HepG2 (cell line): ENCODE results near the gene PCNX4. TPM values are rescaled to one million over a fixed set of nuclear protein-coding genes. Genes with fewer than 3 reads are reported as not detected.

ENCODE experiments used
- KIAA2018 ChIP-seq: sonication (generic); formaldehyde crosslinking; IDR thresholded peaks from 2 replicates; pipeline ENCODE4 v1.5.0; 2020; ENCODE audit warnings: mild to moderate bottlenecking, missing genetic modification reagents, borderline replicate concordance
- SATB2 ChIP-seq: sonication (generic); formaldehyde crosslinking; IDR thresholded peaks from 2 replicates; pipeline ENCODE4 v1.5.0; 2020; ENCODE audit warnings: missing genetic modification reagents
- STAG1 ChIP-seq: sonication (generic); formaldehyde crosslinking; IDR thresholded peaks from 2 replicates; pipeline ENCODE4 v1.4.0; 2020; ENCODE audit warnings: missing genetic modification reagents
- TFAP4 ChIP-seq: sonication (generic); IDR thresholded peaks from 2 replicates; pipeline ENCODE4 v1.6.1; 2016; ENCODE audit warnings: low read depth, borderline replicate concordance
- ZNF530 ChIP-seq: sonication (generic); formaldehyde crosslinking; IDR thresholded peaks from 2 replicates; pipeline ENCODE4 v1.5.0; 2020; ENCODE audit warnings: low read depth, mild to moderate bottlenecking, missing genetic modification reagents
- polyA plus RNA-seq, 8 experiments: library from polyadenylated mRNA; depleted of rRNA in 3 of 8; stranded (reverse) in 7 of 8; unstranded in 1 of 8; fragments of >200 nt; fragmentation: Illumina TruSeq in 4 of 8; extraction: Trizol in 4 of 8; gene quantifications; 2 replicates each; pipeline versions ENCODE4 v1.2.1 to v1.2.3, GENCODE V29; 2011 to 2016; ENCODE audit warnings: low read depth in 4 of 8, missing spikeins in 1 of 8, mixed read lengths in 1 of 8; ENCODE audit not compliant: insufficient read depth in 1 of 8
- total RNA-seq, 5 experiments: library from RNA; depleted of rRNA; stranded (reverse); fragments of >200 nt; fragmentation: Illumina TruSeq; extraction: Trizol; gene quantifications; 2 replicates each; pipeline ENCODE4 v1.2.3, GENCODE V29; 2016; ENCODE audit warnings: low read depth in 1 of 5
- TF ChIP-seq, protein P1 (sequence below): IDR thresholded peaks from 2 replicates; pipeline ENCODE4 v1.6.1; 2016; ENCODE audit warnings: low read depth, missing genetic modification reagents, missing compliant biosample characterization
- TF ChIP-seq, protein P2 (sequence below): sonication (generic); formaldehyde crosslinking; IDR thresholded peaks from 2 replicates; pipeline ENCODE4 v1.4.0; 2020; ENCODE audit warnings: missing genetic modification reagents, mild to moderate bottlenecking, borderline replicate concordance
- TF ChIP-seq, protein P3 (sequence below): sonication (generic); formaldehyde crosslinking; IDR thresholded peaks from 2 replicates; pipeline ENCODE4 v1.4.0; 2020; ENCODE audit warnings: missing genetic modification reagents

The PCNX4 gene
- total and polyA plus RNA-seq, 2 of the 13 experiments (the other 11 are each of a cell fraction or from before 2014, with no cell fraction given) = 28.6 to 43.0 TPM

DNA sequence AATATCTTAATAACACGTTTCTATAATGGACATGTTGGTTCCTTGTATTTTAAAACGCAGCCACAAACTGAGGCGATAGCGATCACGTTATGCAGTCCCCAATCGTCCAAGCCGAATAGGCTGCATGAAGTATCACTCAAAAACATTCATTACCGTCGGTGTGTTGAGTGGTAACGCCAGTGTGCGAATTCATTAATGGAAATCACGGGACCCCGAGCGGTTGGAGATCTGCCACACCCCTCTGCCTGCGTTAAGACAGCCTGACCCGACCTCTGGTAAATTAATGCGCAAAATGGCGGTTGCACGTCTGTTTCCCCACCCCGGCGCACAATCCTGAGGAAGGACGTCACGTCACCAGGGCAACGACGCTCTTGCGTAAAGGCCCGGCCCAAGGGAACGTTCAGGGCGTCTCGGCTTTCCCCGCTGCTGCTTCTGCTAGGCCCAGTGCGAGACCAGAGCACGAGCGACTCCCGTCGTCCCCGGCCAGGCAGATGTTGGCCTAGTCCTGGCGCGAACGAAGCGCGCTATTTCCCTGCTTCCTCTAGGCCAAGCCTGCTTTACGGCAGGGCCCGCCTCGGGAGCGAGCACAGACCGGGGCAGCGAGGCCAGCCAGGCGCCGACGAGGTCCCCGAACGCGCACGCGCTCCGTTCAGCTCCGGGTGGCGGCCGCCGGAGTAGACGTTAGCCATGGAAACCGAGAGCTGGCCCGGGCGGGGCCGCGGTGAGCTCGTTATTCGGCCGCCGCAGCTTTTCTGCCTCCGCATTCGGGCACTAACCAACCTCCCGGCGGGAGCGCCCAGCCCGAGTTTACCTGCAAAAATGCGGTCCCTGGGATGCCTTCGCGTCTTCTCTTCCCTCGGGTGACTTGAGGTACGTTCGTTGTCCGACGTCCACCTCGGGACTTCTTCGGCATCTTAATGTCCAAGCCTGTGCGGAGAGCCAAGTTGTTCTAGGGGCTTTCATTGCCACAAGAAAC is at the start of gene PCNX4 (continued):
- TF ChIP-seq ZNF530 (CRISPR knock-in tag) (no peak), SATB2 (peak; percentile 50; the same call in 1 of the 2 replicates), KIAA2018 (CRISPR knock-in tag) (peak; percentile 75; the same call in 1 of the 2 replicates), STAG1 (CRISPR knock-in tag) (0 out of 2 replicates have a peak, but pooled peaks have one; percentile 5), TFAP4 (no peak; the same call in 1 of the 2 replicates)
- TF ChIP-seq, protein P1, sequence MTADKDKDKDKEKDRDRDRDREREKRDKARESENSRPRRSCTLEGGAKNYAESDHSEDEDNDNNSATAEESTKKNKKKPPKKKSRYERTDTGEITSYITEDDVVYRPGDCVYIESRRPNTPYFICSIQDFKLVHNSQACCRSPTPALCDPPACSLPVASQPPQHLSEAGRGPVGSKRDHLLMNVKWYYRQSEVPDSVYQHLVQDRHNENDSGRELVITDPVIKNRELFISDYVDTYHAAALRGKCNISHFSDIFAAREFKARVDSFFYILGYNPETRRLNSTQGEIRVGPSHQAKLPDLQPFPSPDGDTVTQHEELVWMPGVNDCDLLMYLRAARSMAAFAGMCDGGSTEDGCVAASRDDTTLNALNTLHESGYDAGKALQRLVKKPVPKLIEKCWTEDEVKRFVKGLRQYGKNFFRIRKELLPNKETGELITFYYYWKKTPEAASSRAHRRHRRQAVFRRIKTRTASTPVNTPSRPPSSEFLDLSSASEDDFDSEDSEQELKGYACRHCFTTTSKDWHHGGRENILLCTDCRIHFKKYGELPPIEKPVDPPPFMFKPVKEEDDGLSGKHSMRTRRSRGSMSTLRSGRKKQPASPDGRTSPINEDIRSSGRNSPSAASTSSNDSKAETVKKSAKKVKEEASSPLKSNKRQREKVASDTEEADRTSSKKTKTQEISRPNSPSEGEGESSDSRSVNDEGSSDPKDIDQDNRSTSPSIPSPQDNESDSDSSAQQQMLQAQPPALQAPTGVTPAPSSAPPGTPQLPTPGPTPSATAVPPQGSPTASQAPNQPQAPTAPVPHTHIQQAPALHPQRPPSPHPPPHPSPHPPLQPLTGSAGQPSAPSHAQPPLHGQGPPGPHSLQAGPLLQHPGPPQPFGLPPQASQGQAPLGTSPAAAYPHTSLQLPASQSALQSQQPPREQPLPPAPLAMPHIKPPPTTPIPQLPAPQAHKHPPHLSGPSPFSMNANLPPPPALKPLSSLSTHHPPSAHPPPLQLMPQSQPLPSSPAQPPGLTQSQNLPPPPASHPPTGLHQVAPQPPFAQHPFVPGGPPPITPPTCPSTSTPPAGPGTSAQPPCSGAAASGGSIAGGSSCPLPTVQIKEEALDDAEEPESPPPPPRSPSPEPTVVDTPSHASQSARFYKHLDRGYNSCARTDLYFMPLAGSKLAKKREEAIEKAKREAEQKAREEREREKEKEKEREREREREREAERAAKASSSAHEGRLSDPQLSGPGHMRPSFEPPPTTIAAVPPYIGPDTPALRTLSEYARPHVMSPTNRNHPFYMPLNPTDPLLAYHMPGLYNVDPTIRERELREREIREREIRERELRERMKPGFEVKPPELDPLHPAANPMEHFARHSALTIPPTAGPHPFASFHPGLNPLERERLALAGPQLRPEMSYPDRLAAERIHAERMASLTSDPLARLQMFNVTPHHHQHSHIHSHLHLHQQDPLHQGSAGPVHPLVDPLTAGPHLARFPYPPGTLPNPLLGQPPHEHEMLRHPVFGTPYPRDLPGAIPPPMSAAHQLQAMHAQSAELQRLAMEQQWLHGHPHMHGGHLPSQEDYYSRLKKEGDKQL (CRISPR knock-in tag) = peak; percentile 69; the same call in 1 of the 2 replicates
- TF ChIP-seq, protein P2, sequence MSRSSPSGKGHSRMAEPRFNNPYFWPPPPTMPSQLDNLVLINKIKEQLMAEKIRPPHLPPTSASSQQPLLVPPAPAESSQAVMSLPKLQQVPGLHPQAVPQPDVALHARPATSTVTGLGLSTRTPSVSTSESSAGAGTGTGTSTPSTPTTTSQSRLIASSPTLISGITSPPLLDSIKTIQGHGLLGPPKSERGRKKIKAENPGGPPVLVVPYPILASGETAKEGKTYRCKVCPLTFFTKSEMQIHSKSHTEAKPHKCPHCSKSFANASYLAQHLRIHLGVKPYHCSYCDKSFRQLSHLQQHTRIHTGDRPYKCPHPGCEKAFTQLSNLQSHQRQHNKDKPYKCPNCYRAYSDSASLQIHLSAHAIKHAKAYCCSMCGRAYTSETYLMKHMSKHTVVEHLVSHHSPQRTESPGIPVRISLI (CRISPR knock-in tag) = peak; percentile 60; the same call in 1 of the 2 replicates
- TF ChIP-seq, protein P3, sequence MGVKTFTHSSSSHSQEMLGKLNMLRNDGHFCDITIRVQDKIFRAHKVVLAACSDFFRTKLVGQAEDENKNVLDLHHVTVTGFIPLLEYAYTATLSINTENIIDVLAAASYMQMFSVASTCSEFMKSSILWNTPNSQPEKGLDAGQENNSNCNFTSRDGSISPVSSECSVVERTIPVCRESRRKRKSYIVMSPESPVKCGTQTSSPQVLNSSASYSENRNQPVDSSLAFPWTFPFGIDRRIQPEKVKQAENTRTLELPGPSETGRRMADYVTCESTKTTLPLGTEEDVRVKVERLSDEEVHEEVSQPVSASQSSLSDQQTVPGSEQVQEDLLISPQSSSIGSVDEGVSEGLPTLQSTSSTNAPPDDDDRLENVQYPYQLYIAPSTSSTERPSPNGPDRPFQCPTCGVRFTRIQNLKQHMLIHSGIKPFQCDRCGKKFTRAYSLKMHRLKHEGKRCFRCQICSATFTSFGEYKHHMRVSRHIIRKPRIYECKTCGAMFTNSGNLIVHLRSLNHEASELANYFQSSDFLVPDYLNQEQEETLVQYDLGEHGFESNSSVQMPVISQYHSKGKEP = no peak
